Body of pancreas (tissue), 4 donors: Measurements from ENCODE around the gene CCNY. TPM values are rescaled to one million over a fixed set of nuclear protein-coding genes. Genes with fewer than 3 reads are reported as not detected.

ENCODE experiments used
- ATAC-seq: fragments of 150-250 bp; one replicate; pipeline ENCODE4 v1.9.1; 2016
- DNase-seq, 4 donors: peaks; one replicate each; pipeline ENCODE4 v3.0.0-alpha.2; 2019
- H3K27ac ChIP-seq, 4 donors: fragments of 200-600 bp; sonication (generic); 1 replicate in 3 of 4; 2 replicates in 1 of 4; pipeline versions ENCODE4 v1.5.1 to v1.6.1; 2016 to 2019; ENCODE audit warnings: mild to moderate bottlenecking in 1 of 4, mixed read lengths in 1 of 4, moderate library complexity in 1 of 4
- H3K27me3 ChIP-seq, 2 donors: fragments of 200-600 bp; sonication (generic); one replicate each; pipeline ENCODE4 v1.6.0; 2016; ENCODE audit warnings: mild to moderate bottlenecking in 1 of 2
- H3K36me3 ChIP-seq, 2 donors: fragments of 200-600 bp; sonication (generic); replicated peaks in 1 of 2; 2 replicates each; pipeline ENCODE4 v1.5.1; 2016; ENCODE audit warnings: low read depth in 2 of 2; ENCODE audit not compliant: insufficient read depth in 1 of 2
- H3K4me1 ChIP-seq: fragments of 200-600 bp; sonication (generic); one replicate; pipeline ENCODE4 v1.6.0; 2016
- H3K4me3 ChIP-seq, 2 donors: fragments of 200-600 bp; sonication (generic); 1 replicate in 1 of 2; 2 replicates in 1 of 2; pipeline ENCODE4 v1.5.1; 2016 to 2019
- H3K9me3 ChIP-seq, 3 donors: fragments of 200-600 bp; sonication (generic); 1 replicate in 2 of 3; 2 replicates in 1 of 3; pipeline ENCODE4 v1.5.1; 2016
- CTCF ChIP-seq, 7 experiments: fragments of 450-650 bp in 4 of 7; fragments of 200-600 bp in 3 of 7; sonication (generic) in 3 of 7; IDR thresholded peaks; one replicate each; pipeline ENCODE4 v1.5.1; 2016 to 2019; ENCODE audit warnings: antibody characterized with exemption in 7 of 7
- POLR2A ChIP-seq, 3 donors: fragments of 450-650 bp; IDR thresholded peaks; one replicate each; pipeline ENCODE4 v1.6.1; 2016; ENCODE audit warnings: antibody characterized with exemption in 3 of 3, mild to moderate bottlenecking in 2 of 3
- WGBS, 2 donors: methylation state at CpG; one replicate each; pipeline ENCODE4 v1.1.5; 2017; 5-methylcytosine and 5-hydroxymethylcytosine counted together
- intact Hi-C: fragments of 100-400 bp; cut with DNase I; formaldehyde crosslinking; loops from one replicate; pipeline ENCODE4 v1.15.1; 2023
- total RNA-seq, 2 donors: library from RNA; depleted of rRNA; stranded (reverse); fragments of >200 nt; gene quantifications; one replicate each; pipeline ENCODE4 v1.1.0, GENCODE V29; 2016

CCNY gene
- total RNA-seq, 2 donors from 2014 or later, result 9.6 to 18.9 TPM

GRCh38 chr10:35569836-35570235, 233.5 kb downstream of the CCNY start:
- H3K27ac ChIP-seq, result no peak overlapping the region
- no peaks in the 10 kb centered on the region for H3K9me3 ChIP-seq
- no peaks in the 10 kb centered on the region for H3K4me1 ChIP-seq
- WGBS, 2 donors, result 81 to 85% methylated on average over 4 of the region's 4 CpGs
- no peak for TF ChIP-seq POLR2A (IDR thresholded peaks at IDR 0.05)
- TF ChIP-seq CTCF (IDR thresholded peaks at IDR 0.05), result no peak
- H3K27me3 ChIP-seq, result no peaks in the 10 kb centered on the region
- intact Hi-C loops, result loop anchor here (10.0 kb wide), 1 partner anchor 335 kb away; no protein-coding TSS in a partner anchor
- H3K4me3 ChIP-seq, result no peak overlapping the region
- ATAC-seq, result no peak
- no peak for DNase-seq
- peaks cover 0 to 7% of the 10 kb centered on the region in 2 donors for H3K36me3 ChIP-seq

- ATAC-seq, result no peak
- Histone ChIP-seq H3K27ac (no peak overlapping the region), H3K4me1 (no peaks in the 10 kb centered on the region), H3K36me3 (peaks cover 0 to 7% of the 10 kb centered on the region in 2 donors), H3K27me3 (no peaks in the 10 kb centered on the region), H3K9me3 (no peaks in the 10 kb centered on the region), H3K4me3 (no peak overlapping the region)
- 93% methylated on average over 1 of the region's 1 CpG for WGBS, 2 donors
- TF ChIP-seq POLR2A (IDR thresholded peaks at IDR 0.05) (no peak), CTCF (IDR thresholded peaks at IDR 0.05) (no peak)
- no peak for DNase-seq
- intact Hi-C loops, result no loop called here
These were observed 234.1 kb downstream of the CCNY start for GRCh38 chr10:35570397-35570796.

GRCh38 chr10:35572583-35572982, 236.3 kb downstream of the CCNY start:
- intact Hi-C loops, result no loop called here
- Histone ChIP-seq H3K9me3 (no peaks in the 10 kb centered on the region), H3K4me1 (no peaks in the 10 kb centered on the region), H3K27me3 (no peaks in the 10 kb centered on the region), H3K4me3 (no peak overlapping the region), H3K27ac (no peak overlapping the region), H3K36me3 (peaks cover 0 to 2% of the 10 kb centered on the region in 2 donors)
- ATAC-seq (no peak), DNase-seq (no peak)
- no peak for TF ChIP-seq POLR2A (IDR thresholded peaks at IDR 0.05)
- no peak for TF ChIP-seq CTCF (IDR thresholded peaks at IDR 0.05)
- WGBS, 2 donors, result 100% methylated on average over 1 of the region's 1 CpG

- Histone ChIP-seq H3K27ac (no peak overlapping the region), H3K9me3 (no peaks in the 10 kb centered on the region), H3K4me1 (no peaks in the 10 kb centered on the region), H3K36me3 (peaks cover 0 to 2% of the 10 kb centered on the region in 2 donors), H3K27me3 (no peaks in the 10 kb centered on the region), H3K4me3 (no peak overlapping the region)
- intact Hi-C loops, result no loop called here
- WGBS, 2 donors, result 83 to 90% methylated on average over 1 of the region's 1 CpG
- DNase-seq (no peak), ATAC-seq (no peak)
- TF ChIP-seq POLR2A (IDR thresholded peaks at IDR 0.05) (no peak), CTCF (IDR thresholded peaks at IDR 0.05) (no peak)
These were observed 237.5 kb downstream of the CCNY start for GRCh38 chr10:35573796-35574195.

GRCh38 chr10:35574924-35575352, 238.6 kb downstream of the CCNY start:
- DNase-seq, result no peak
- no peaks in the 10 kb centered on the region for H3K27me3 ChIP-seq
- no peak for TF ChIP-seq POLR2A (IDR thresholded peaks at IDR 0.05)
- no peak for TF ChIP-seq CTCF (IDR thresholded peaks at IDR 0.05)
- H3K4me3 ChIP-seq, result no peak overlapping the region
- intact Hi-C loops, result no loop called here
- no peak for ATAC-seq
- H3K36me3 ChIP-seq, result peaks cover 0 to 2% of the 10 kb centered on the region in 2 donors
- WGBS, 2 donors, result 88 to 90% methylated on average over 6 to 9 of the region's 9 CpGs
- no peaks in the 10 kb centered on the region for H3K9me3 ChIP-seq
- H3K27ac ChIP-seq, result no peak overlapping the region
- H3K4me1 ChIP-seq, result no peaks in the 10 kb centered on the region
